ENCODE measurements around the gene MTO1.

Gene MTO1

DNA sequence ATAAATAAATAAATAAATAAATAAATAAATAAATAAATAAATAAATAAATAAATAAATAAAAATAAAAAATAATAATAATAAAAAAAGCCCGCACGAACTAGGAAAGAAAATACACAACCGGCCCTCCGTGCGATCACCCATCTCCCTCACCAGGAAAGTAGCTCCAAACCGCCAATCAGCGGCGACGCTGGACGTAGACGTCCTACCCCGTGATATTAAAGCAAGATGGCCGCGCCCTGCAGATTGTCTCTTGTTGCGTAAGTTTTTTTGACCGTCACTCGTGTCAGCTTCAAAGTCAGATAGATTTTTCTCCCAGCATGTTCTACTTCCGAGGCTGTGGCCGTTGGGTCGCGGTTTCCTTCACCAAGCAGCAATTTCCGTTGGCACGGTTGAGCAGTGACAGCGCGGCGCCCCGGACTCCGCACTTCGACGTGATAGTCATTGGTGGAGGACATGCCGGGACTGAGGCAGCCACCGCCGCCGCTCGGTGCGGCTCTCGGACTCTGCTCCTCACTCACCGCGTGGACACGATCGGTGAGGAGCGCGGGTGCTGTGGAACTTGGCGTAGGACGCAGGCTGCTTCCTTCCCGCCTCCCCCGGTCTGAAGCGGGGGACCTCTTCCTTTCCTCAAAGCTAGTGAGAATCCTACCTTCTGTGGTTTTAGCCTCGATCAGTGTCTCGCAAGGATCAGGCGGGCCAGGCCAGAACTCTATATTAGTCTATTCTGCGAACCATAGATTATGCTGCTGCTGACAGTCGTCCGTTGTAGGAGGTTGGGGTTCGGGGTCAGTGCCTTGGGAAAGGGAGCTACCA lies at the start of gene MTO1 (continued):
- TF ChIP-seq, protein P1, sequence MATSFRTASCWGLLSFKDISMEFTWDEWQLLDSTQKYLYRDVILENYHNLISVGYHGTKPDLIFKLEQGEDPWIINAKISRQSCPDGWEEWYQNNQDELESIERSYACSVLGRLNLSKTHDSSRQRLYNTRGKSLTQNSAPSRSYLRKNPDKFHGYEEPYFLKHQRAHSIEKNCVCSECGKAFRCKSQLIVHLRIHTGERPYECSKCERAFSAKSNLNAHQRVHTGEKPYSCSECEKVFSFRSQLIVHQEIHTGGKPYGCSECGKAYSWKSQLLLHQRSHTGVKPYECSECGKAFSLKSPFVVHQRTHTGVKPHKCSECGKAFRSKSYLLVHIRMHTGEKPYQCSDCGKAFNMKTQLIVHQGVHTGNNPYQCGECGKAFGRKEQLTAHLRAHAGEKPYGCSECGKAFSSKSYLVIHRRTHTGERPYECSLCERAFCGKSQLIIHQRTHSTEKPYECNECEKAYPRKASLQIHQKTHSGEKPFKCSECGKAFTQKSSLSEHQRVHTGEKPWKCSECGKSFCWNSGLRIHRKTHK (tag by site-specific recombination; IDR thresholded peaks at IDR 0.05): no peak
- TF ChIP-seq ZNF433 (tag by site-specific recombination; IDR thresholded peaks at IDR 0.05; ENCODE audit: low read depth) (peak; percentile 98), ZNF555 (tag by site-specific recombination; conservative IDR thresholded peaks at IDR 0.05) (peak; percentile 100), ZNF354C (tag by site-specific recombination; IDR thresholded peaks at IDR 0.05; ENCODE audit: borderline replicate concordance, low read depth) (peak; percentile 91; the same call in 1 of the 2 replicates), ZFHX2 (tag by site-specific recombination; conservative IDR thresholded peaks at IDR 0.05) (no peak), MZF1 (tag by site-specific recombination; IDR thresholded peaks at IDR 0.05; ENCODE audit: borderline replicate concordance) (peak; percentile 81; the same call in 1 of the 2 replicates), SP7 (tag by site-specific recombination; IDR thresholded peaks at IDR 0.05) (peak; percentile 73), ZNF114 (tag by site-specific recombination; IDR thresholded peaks at IDR 0.05) (no peak), ZNF501 (tag by site-specific recombination; IDR thresholded peaks at IDR 0.05) (peak; percentile 100), BCL11A (tag by site-specific recombination; IDR thresholded peaks at IDR 0.05; ENCODE audit: low read depth) (0 out of 2 replicates have a peak, but pooled peaks have one; percentile 33), ZNF560 (tag by site-specific recombination; IDR thresholded peaks at IDR 0.05; ENCODE audit: borderline replicate concordance) (peak; percentile 98), ZNF24 (tag by site-specific recombination; IDR thresholded peaks at IDR 0.05) (peak; percentile 73; the same call in 1 of the 2 replicates), HOXA7 (CRISPR knock-in tag; IDR thresholded peaks at IDR 0.05; ENCODE audit: borderline replicate concordance) (no peak), ZNF558 (tag by site-specific recombination; IDR thresholded peaks at IDR 0.05) (peak; percentile 96), ZNF311 (tag by site-specific recombination; IDR thresholded peaks at IDR 0.05; ENCODE audit: borderline replicate concordance) (no peak), SP2 (tag by site-specific recombination; IDR thresholded peaks at IDR 0.05) (peak; percentile 31), ZNF366 (tag by site-specific recombination; conservative IDR thresholded peaks at IDR 0.05) (peak; percentile 78), ZNF830 (tag by site-specific recombination; IDR thresholded peaks at IDR 0.05; ENCODE audit: low read depth) (no peak), SETDB1 (IDR thresholded peaks at IDR 0.05; ENCODE audit: insufficient read length, low read length) (no peak), ZBTB48 (tag by site-specific recombination; IDR thresholded peaks at IDR 0.05) (no peak), ZNF654 (tag by site-specific recombination; IDR thresholded peaks at IDR 0.05; ENCODE audit: low read depth) (peak; percentile 83), GFI1B (tag by site-specific recombination; IDR thresholded peaks at IDR 0.05) (peak; percentile 72)
- TF ChIP-seq, protein P2, sequence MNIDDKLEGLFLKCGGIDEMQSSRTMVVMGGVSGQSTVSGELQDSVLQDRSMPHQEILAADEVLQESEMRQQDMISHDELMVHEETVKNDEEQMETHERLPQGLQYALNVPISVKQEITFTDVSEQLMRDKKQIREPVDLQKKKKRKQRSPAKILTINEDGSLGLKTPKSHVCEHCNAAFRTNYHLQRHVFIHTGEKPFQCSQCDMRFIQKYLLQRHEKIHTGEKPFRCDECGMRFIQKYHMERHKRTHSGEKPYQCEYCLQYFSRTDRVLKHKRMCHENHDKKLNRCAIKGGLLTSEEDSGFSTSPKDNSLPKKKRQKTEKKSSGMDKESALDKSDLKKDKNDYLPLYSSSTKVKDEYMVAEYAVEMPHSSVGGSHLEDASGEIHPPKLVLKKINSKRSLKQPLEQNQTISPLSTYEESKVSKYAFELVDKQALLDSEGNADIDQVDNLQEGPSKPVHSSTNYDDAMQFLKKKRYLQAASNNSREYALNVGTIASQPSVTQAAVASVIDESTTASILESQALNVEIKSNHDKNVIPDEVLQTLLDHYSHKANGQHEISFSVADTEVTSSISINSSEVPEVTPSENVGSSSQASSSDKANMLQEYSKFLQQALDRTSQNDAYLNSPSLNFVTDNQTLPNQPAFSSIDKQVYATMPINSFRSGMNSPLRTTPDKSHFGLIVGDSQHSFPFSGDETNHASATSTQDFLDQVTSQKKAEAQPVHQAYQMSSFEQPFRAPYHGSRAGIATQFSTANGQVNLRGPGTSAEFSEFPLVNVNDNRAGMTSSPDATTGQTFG (tag by site-specific recombination; IDR thresholded peaks at IDR 0.05; ENCODE audit: borderline replicate concordance): no peak
- TF ChIP-seq, protein P3, sequence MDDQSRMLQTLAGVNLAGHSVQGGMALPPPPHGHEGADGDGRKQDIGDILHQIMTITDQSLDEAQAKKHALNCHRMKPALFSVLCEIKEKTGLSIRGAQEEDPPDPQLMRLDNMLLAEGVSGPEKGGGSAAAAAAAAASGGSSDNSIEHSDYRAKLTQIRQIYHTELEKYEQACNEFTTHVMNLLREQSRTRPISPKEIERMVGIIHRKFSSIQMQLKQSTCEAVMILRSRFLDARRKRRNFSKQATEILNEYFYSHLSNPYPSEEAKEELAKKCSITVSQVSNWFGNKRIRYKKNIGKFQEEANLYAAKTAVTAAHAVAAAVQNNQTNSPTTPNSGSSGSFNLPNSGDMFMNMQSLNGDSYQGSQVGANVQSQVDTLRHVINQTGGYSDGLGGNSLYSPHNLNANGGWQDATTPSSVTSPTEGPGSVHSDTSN (CRISPR knock-in tag; IDR thresholded peaks at IDR 0.05): peak; percentile 76; the same call in 1 of the 2 replicates
- TF ChIP-seq, protein P4, sequence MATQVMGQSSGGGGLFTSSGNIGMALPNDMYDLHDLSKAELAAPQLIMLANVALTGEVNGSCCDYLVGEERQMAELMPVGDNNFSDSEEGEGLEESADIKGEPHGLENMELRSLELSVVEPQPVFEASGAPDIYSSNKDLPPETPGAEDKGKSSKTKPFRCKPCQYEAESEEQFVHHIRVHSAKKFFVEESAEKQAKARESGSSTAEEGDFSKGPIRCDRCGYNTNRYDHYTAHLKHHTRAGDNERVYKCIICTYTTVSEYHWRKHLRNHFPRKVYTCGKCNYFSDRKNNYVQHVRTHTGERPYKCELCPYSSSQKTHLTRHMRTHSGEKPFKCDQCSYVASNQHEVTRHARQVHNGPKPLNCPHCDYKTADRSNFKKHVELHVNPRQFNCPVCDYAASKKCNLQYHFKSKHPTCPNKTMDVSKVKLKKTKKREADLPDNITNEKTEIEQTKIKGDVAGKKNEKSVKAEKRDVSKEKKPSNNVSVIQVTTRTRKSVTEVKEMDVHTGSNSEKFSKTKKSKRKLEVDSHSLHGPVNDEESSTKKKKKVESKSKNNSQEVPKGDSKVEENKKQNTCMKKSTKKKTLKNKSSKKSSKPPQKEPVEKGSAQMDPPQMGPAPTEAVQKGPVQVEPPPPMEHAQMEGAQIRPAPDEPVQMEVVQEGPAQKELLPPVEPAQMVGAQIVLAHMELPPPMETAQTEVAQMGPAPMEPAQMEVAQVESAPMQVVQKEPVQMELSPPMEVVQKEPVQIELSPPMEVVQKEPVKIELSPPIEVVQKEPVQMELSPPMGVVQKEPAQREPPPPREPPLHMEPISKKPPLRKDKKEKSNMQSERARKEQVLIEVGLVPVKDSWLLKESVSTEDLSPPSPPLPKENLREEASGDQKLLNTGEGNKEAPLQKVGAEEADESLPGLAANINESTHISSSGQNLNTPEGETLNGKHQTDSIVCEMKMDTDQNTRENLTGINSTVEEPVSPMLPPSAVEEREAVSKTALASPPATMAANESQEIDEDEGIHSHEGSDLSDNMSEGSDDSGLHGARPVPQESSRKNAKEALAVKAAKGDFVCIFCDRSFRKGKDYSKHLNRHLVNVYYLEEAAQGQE (tag by site-specific recombination; IDR thresholded peaks at IDR 0.05): peak; percentile 93
- TF ChIP-seq, protein P5, sequence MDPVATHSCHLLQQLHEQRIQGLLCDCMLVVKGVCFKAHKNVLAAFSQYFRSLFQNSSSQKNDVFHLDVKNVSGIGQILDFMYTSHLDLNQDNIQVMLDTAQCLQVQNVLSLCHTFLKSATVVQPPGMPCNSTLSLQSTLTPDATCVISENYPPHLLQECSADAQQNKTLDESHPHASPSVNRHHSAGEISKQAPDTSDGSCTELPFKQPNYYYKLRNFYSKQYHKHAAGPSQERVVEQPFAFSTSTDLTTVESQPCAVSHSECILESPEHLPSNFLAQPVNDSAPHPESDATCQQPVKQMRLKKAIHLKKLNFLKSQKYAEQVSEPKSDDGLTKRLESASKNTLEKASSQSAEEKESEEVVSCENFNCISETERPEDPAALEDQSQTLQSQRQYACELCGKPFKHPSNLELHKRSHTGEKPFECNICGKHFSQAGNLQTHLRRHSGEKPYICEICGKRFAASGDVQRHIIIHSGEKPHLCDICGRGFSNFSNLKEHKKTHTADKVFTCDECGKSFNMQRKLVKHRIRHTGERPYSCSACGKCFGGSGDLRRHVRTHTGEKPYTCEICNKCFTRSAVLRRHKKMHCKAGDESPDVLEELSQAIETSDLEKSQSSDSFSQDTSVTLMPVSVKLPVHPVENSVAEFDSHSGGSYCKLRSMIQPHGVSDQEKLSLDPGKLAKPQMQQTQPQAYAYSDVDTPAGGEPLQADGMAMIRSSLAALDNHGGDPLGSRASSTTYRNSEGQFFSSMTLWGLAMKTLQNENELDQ (tag by site-specific recombination; IDR thresholded peaks at IDR 0.05; ENCODE audit: low read depth): no peak
- TF ChIP-seq, protein P6, sequence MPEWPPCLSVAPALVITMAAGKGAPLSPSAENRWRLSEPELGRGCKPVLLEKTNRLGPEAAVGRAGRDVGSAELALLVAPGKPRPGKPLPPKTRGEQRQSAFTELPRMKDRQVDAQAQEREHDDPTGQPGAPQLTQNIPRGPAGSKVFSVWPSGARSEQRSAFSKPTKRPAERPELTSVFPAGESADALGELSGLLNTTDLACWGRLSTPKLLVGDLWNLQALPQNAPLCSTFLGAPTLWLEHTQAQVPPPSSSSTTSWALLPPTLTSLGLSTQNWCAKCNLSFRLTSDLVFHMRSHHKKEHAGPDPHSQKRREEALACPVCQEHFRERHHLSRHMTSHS (tag by site-specific recombination; IDR thresholded peaks at IDR 0.05): no peak

Data from HEK293 (cell line).